Activated CD4-positive, alpha-beta T cell treated with anti-CD3 and anti-CD28 coated beads, Interleukin-2, Interleukin-4, amounts not matched to agents 100 ng/mL and 50 ng/mL, durations not matched to agents 16 hours and 8 hours (primary cell): ENCODE results near the gene NAP1L4.

Source experiments
- DNase-seq: peaks from one replicate; pipeline ENCODE4 v3.0.0-alpha.2; 2020; ENCODE audit warnings: low spot score

The NAP1L4 gene

GRCh38 chr11:3010521-3011275, 18.6 kb upstream of the NAP1L4 start:
- DNase-seq = peak; percentile 30

GRCh38 chr11:3010004-3010403, 17.9 kb upstream of the NAP1L4 start:
- DNase-seq = no peak

DNA sequence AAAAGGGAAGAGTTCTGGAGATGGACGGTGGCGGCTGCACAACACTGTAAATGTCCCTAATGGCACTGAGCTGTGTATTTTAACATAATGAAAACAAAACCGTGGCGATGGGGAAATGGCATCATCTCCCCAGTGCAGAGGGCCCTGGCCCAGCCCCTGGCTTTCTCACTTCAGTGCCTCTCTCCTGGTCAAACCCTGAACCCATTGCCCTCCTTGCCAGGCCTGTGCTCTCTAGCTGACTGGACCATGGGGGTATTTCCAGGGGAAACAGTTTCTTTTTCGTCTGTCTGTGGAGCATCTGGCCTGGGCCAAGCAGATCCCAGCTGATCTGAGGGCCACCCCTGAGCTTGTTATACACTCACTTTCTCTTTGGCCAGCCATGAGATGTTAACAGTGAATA, 17.4 kb upstream of the NAP1L4 start:
- no peak for DNase-seq

DNA sequence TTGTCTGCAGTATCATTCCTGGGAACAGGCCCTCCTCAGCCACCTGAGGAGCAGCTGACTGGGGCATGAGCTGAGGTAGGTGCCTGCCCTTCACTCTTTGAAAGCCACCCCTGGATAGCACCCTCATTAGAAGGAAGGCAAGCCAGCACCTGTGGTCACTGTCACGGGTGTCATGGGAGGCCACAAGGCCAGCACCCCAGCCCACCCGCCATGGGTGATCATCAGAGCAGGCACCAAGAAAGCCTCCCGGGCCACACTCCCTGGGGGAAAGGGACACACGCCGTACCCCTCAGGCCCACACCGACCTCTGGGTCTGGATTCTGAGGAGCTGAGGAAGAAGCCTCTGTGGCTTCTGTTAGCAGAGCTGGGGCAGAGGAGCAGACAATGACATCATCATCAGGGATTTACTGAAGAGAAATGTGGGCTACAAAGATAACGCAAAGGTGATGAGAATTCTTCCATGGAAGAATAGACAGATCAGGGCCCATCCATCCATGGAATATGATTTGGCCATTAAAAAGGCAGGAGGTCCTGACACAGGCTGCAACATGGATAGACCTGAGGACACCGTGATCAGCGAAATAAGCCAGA, 16.7 kb upstream of the NAP1L4 start:
- no peak for DNase-seq

DNA sequence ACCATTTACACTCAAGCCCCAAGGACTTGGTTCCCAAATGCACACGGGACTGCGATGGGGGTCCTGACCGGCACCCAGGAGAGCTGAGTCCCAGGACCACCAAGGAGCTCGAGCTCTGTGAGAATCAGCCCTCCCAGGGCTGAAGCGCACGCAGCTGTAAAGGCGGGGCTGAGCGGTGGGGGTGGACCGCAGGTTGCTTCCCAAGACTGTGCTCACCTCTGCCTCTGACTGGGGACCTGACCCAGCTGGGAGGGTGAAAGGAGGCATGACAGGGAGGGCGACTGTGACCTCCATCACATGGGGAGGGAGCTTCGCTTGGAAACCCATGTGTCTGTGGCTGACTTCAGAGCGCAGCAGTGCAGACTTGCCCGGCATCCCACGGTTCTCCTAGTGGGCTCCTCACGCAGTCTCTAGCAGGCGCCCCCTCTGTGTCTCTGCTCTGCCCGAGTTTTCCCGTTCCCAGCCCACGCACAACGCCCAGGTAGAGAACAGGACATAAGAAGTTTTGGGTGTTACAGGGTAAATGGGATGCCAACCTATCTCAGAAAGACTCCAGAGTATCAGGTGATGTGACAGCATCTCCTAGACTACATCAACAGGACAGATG, 15.4 kb upstream of the NAP1L4 start:
- no peak for DNase-seq

DNA sequence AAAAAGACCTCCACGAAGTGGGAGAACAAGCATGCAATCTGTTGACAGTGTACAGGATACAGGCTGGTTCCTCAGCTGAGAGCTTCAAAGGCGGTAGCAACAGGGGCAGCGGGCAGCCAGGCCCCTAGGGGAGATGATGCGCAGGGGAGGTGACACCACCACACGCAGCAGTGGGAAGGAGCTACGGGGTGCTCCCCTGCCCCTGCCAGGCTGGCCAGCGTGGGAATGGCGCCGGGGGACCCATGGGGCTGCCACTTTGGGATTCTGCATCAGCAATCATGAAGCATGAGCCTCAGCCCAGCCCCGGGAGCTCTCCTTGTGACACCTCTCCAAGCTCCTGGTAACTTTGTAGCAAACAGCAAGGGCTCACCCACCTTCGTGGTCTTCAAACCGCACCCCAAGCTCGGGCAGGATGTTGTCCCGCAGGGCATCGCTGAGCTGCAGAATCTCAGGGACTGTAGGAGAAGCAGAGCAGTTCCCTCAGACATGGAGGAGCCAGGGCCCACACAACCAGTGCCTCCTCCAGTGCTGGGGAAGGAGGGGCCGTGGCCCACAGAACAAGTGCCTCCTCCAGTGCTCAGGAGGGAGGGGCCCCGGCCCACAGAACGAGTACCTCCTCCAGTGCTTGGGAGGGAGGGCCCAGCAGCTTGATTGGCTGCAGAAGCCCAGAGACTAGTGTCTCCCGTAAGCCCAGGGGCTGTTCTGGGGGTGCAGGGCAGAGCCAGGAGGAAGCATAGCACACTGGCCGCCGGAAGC, 14.6 kb upstream of the NAP1L4 start:
- DNase-seq = no peak

DNA sequence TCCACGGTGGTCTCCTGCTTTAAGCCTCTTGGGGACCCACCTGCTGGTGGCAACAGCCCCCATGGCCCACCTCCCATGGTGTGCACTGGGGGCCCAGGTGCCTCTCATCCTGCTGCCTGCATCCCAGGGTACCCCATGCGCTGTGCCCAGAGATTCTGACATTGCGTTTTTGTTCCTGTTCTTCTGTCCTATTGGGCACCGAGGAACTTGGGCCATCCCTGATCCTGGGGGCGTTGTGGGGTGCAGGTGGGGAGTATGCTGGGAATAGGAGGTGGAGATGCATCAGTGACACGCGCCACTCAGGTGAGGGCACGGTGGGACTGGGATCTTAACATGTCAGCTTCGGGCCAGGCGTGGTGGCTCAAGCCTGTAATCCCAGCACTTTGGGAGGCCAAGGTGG, 12.4 kb upstream of the NAP1L4 start:
- no peak for DNase-seq

GRCh38 chr11:3003396-3004231, 11.5 kb upstream of the NAP1L4 start:
- no peak for DNase-seq

DNA sequence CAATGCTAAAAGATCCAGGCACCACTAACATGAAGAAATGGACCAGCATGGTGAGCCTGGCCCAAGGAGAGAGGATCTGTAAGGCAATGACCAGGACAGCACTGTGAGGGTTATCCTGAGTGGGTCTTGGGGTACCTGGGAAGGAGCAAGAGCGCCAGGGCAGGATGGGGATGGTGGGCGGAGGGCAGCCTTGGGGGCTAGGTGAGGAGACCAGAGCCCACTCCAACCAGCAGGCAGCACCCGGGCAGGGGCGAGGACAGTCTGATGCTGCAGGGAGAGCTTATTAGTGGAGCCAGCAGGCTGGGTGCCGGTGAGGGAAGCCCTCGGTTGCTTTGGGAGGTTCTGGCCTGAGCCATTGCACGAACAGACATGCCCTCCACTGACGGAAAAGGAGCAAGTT, 10.7 kb upstream of the NAP1L4 start:
- DNase-seq = no peak

DNA sequence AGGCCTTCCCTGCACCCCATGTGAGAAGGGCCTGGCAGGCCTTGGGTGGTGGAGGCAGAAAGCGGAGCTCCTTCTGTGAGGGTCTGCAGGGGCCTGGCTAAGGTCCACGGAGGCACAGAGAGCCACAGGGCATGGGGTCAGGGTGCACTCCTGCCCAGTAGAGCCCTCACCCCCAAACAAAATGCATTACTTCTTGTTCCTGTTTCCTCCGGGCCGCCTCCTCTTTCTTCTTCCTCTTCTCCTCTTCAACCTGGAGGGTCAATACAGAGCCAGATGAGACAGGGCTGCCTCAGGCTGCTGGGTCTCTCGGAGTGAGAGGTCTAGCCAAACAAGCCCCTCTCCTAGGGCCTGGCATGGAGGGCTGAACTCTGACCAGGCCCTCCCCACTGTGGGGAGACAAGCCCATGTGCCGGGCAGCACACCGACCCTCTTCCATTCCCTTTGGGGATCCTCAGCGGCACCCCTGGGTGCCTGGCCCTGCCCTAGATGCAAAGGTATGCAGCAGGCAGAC, 10.3 kb upstream of the NAP1L4 start:
- no peak for DNase-seq

DNA sequence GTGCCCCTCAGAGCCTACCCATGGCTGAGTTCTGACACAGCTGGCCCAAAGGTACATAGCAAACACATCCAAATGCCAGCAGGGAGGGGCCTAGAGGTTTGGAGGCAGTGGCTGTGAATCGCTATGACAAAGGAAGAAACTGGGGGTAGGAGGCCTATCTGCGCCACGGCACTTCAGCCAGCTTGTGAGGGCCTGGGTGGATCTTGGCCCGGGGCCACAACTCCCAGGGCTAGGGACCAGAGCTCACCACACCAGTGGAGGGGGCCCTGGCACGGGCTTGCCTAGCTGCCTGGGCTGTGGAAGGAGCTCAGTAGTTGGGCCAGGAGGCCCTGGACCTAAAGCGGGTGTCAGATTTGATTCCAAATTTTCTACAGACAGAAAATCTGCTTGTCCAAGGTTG, 9.4 kb upstream of the NAP1L4 start:
- DNase-seq = no peak

DNA sequence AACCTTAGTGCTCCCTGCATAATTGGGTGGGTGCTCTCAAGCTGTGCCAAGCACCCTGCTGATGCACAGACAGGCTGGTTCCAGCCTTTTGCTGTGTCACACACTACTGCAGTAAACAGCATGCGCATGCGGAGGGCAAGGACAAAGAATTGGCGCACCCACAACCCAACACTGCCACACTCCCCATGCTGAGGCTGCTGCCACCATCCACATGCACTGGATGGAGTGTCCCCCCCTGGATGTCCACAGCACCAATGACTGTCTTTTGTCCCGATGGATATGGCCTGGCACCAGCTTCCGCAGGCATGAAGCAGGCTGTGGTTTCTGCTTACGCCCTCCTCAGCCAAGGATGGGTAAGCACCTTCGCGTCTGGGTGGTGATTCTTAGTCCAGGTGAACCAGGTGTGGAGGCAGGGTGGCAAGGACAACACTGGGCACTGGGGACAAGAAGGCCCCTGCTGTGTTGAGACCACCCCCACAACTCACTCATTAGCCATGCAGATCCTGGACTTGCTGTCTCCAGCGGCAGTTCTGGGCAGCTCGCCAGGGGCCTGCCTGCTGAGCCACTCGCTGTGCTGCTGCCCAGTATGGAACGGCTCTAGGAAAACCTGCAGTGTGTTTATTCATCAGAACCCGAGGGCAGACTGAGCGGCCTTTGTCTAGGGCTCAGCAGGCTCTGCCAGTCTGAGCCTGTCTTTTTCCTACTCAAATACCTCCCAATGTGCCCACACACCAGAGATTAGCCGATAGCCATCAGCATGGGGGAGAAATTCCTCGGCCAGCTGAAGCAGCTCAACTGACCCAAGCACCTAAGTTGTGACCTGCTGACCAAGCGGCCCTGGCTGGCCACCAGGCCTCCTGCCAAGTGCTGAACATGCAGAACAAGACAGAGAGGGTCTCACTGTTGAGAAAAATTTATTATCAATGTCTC, 8.2 kb upstream of the NAP1L4 start:
- DNase-seq = no peak

GRCh38 chr11:2999464-2999998, 7.4 kb upstream of the NAP1L4 start:
- no peak for DNase-seq

- DNase-seq = no peak
Observed at GRCh38 chr11:2998073-2998850, 6.1 kb upstream of the NAP1L4 start.

- no peak for DNase-seq
Observed at GRCh38 chr11:2997406-2997805, 5.3 kb upstream of the NAP1L4 start.

- no peak for DNase-seq
Observed at GRCh38 chr11:2996976-2997375, 4.8 kb upstream of the NAP1L4 start.

DNA sequence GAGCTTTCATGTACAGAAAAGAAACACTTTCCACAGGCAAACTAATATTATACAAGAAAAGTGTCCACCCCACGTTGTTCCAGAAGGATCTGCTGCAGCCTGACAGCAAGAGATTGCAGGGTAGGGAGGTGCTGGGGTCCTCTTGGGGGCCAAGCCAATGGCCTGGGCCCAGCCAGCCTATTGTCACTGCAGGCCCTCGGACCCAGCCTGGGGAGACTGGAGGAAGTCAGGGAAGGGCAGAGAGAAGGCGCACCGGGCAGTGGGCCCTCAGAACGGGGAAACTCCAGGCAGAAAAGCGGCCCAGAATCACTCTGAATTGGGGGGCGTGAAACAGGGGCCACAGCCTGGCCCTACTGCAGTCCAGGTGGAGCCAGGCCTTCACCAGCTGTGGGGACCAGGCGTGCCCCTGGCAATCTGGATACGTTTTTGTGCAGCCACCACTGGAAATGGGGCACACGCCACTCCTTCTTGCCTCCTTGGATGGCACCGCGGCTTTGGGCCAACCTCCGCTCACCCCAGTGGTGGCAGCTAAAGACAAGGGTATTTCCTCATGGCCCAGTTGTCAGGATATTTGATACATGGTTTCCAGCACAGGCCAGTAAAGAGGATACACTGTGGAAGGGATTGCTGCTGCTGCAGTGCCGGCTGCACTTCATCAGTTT, 3.9 kb upstream of the NAP1L4 start:
- no peak for DNase-seq

DNA sequence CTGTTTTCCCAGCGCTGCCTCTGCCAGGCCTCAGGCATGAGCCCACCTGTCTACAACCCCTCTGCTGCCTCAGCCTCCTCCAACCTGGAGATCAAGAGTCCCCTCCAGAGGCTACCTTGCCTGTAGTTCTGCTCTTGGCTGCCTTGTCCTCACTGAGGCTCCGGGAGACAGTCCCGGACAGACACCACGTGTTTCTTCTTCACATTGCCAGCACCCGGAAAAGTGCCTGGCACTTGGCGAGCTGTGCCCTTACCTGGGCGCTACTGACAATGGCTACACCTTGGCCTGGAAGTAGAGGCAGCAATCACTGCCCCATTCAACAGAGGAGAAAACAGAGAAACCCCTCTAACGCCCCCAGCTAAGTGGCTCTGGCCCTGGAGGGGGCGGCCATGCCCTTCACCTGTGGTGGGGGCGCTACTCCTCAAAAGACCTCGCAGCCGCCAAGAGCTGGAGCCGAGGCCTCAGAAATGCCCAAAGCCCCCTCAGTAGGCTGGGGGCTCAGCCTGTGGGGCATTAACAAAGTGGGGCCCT, 3.0 kb upstream of the NAP1L4 start:
- DNase-seq = no peak

DNA sequence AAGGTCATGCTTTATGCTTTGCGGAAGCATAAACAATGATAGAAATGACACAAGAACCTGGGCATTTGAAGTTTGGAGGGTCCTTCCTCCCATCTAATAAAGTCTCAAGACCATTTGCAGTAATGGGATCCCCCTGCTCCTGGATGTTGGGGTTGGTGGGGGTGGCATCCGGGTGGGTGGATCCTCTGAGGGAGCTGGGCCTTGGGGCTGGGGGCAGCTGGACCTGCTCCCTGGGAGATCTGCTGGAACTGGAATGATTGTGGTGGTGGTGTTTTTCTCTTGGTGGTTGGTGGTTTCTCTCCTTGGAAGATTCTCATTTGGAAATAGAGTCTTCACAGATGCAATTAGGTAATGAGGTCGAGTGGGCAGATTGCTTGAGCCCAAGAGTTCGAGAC, 2.2 kb upstream of the NAP1L4 start:
- no peak for DNase-seq
